GM18517 (cell line): ENCODE results near the gene KCND1.

ENCODE experiments used
- ATAC-seq: cut with Tn5 transposase; IDR thresholded peaks from one replicate; pipeline ENCODE4 v1.9.1; 2021; ENCODE audit warnings: mild to moderate bottlenecking, moderate library complexity; ENCODE audit not compliant: unreplicated experiment

Gene KCND1

GRCh38 chrX:48939524-48940228 is 32.0 kb downstream of the KCND1 start:
- no peak for ATAC-seq

DNA sequence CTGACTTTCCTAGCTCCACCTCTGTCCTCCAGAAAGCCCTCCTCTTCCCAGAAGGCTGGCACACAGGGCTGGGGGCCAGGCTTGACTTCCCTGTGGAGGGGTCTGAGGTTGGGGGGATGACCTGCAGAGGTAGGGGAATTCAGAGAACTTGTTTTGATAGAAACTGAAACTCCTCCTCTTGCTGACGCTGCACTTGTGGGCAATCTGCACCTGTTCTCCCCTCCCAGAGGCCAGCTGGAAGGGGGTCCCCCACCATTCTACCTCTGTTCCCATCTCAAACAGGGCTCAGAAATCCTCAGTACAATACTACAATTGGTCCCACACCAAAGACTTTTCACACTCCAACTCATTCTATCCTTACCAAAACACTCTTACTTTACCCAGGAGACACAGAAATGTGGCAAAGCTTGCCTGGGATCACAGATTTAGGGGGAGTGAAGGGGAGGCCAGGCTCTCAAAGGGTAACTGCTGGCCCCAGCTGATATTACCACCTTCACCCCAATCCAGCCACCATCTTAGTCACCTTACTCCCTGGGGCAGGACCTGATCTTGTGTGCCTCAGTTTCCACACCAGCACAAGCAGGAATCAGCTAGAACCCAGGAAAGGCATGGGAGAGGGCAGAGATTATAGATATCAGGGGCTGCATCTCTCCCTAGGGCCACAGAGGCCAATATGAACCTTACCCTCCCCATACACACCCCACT is 32.8 kb downstream of the KCND1 start:
- peak; percentile 59 for ATAC-seq

- ATAC-seq = peak; percentile 56
These were observed 34.4 kb downstream of the KCND1 start for GRCh38 chrX:48937054-48937907.

DNA sequence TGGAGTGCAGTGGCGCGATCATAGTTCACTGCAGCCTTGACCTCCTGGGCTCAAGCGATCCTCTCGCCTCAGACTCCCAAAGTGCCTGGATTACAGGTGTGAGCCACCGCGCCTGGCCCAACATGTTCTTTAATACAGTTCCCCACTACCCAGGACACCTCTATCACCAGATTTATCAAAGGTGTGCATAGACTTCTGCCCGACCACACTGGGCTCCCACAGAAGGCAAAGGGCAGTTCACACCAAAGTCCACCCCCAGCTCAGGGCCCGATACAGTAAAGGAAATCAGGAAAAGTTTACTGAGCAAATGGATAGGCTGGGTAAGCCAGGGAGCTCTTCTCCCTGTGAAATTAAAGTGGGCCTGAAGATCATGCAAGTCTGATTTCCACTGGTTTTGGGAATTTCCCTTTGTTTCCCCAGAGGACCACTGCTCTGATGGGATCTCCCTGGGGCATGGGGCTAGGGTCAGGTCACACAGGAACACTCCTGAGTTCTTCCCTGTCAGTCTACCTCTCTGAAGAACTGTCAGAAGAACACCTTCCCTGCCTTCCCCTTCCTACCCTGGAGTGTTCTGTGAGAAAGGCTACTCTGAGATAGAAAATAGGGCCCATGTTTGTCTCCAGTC is 35.1 kb downstream of the KCND1 start:
- no peak for ATAC-seq

GRCh38 chrX:48935301-48935670 is 36.4 kb downstream of the KCND1 start:
- ATAC-seq = no peak

- ATAC-seq = no peak
These were observed 36.9 kb downstream of the KCND1 start for GRCh38 chrX:48934581-48935300.

DNA sequence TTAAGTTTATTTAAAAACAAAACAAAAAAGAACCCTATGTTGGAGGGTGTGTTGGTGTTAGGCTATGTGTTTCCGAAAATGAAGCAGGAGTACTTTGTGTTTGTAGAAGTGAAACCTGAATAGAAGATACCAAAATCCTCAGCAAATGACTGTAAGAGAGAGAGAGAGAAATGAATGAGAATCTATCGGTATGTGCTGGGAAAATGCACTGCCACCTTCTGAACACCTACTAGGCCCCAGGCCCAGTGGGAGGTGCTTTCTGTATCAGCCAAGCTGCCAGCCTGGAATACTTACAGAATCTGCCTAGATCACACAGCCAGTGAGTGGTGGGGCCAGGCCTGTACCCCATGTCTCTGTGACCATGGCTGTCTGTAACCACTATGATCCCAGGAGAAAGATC is 37.9 kb downstream of the KCND1 start:
- peak; percentile 38 for ATAC-seq

DNA sequence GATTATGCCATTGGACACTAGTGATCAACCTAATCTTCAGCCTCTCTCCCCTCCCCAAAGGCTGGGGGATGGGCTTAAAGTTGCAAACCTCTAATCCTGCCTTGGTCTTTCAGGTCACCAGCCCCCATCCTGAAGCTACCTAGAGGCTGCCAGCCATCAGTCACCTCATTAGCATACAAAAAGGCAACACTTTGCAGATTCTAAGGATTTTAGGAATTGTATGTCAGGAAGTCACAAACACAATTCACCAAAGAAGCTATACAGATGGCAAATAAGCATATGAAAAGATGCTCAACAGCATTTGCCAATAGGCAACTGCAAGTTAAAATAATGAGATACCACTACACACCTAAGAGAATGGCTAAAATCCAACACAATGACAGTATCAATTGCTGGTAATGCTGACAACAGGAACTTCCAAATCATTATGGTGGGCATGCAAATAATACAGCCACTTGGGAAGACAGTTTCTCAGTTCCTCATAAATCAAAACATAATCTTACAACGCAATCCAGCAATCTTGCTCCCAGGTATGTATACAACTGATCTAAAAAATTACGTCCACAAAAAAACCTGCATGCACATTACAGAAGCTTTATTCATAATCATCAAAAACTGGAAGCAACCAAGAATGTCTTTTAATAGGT is 43.8 kb downstream of the KCND1 start:
- ATAC-seq = no peak

- no peak for ATAC-seq
These were observed 44.5 kb downstream of the KCND1 start for GRCh38 chrX:48927123-48927522.

DNA sequence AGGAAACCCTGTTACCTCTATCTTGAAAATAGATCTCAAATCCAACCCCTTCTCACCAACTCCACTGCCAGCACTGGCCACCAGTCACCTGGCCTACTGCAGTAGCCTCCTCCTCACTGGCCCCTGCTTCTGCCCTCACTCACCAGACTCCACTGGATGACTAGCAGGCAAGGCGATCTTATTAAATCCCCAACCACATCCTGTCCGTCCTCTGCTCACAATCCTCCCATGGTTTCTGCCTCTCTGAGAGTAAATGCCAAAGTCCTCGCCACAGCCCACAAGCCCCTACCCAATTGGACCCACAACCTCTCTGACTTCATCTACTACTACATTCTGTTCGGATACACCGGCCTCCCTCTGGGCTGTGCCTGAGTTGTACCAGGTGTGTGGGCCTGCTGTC is 47.4 kb downstream of the KCND1 start:
- no peak for ATAC-seq

- no peak for ATAC-seq
These were observed 47.9 kb downstream of the KCND1 start for GRCh38 chrX:48923771-48924170.

- ATAC-seq = no peak
These were observed 50.9 kb downstream of the KCND1 start for GRCh38 chrX:48920718-48921104.

DNA sequence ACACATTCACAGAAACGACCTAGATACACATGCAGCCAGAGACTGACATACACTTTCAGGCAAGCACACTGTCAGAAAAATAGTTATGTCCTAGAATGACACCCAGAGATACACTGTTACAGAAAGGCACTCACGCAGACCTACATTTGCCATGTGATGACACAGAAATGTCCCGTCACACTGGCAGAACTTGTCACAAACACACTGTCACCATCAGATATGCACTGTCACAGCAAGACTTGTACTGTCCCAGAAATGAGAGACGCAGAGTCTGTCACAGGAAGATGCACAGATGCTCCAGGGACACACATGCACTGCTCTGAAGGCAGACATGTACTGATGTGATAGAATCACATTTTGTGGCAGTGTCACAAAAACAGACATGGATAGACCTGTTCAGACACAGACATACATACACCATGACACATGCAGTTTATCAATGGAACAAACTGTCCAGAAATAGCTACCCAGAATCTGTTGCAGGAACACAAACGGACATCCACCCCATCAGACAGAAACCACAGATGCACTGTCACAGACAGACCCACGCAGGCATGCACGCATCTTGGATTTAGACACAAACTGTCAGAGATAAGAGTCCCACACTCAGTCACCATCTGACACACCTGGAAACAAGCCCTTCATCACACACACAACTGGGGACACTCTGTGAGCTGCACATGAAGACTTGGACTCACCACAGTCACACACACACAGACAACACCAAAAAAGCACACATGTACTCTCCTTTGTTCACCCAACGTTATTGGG is 51.5 kb downstream of the KCND1 start:
- ATAC-seq = no peak

GRCh38 chrX:48919360-48919841 is 52.2 kb downstream of the KCND1 start:
- no peak for ATAC-seq

GRCh38 chrX:48918643-48919340 is 52.9 kb downstream of the KCND1 start, which contains the start of gene PIM2:
Gene PIM2, minus strand, starts transcription at chrX:48919024. Its CDS starts 190 bp downstream, at chrX:48918834.
- peak; percentile 58 for ATAC-seq

DNA sequence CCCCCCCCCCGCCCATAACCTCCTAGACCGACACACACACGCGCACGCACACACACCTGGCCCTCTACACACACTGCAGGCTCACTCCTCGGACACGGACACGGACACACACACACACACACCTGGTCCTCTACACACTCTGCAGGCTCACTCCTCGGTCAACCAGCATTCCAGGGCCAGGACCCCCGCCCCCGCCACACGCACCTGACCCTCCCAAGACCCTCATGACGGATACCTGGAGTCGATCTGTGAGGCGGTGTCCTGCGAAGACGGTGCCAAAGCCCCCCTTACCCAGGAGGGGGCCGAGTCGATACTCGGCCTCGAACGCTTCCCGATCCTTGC is 53.4 kb downstream of the KCND1 start:
- no peak for ATAC-seq

DNA sequence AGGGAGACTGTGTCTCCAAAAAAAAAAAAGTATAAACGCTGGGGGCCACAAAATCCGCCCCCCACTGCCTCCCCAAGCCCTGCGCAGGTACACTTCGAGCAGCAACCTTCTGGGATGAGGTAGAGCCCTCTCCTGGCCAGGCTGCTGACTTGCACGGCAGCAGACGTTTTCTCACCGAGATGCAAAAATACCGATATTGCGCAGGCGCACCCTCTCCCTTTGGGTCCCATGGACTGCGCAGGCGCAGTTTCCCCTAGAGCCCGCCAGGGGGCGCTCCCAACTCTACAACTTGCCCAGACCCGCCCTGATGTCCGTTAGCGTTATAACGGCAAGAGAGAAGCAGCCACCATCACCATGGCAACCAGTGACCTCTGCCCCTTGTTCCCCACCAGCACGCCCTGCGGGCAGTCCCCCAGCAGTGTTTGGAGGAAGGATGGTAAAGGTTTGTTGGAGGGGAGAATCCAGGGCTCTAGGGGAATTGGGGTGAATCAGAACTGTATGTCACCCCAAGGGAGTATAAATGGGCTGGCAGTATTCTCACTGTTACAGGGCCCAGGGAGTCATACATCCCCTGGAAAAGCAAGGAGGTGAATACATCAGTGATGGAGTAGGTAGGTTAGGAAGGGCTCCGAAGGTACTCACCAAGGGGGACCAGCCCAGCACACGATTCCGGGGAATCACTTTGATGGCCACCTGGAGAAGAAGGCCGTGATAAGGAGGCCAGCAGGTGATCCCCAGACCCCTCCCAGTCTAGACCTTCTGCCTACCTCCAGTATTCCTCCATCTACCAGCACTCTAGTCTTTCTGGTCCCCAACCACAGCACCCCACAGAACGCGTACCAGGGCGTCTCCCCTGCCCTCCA is 54.3 kb downstream of the KCND1 start:
- peak; percentile 44 for ATAC-seq
